GM12875 (cell line): ENCODE data around the gene ST3GAL3.
A peak's percentile ranks its signal among the peaks of the same experiment; 100 is the strongest.

Experiments used
- H3K4me3 ChIP-seq: one replicate; pipeline ENCODE4 v1.5.1; 2011; ENCODE audit warnings: low read depth, low read length, control low read depth
- TF ChIP-seq, protein P1 (sequence below): IDR thresholded peaks from 2 replicates; pipeline ENCODE4 v1.5.1; 2011; ENCODE audit warnings: low read depth, mild to moderate bottlenecking, control low read depth, inconsistent platforms, low read length, moderate library complexity, borderline replicate concordance; ENCODE audit not compliant: insufficient read depth

ST3GAL3 gene, protein sequence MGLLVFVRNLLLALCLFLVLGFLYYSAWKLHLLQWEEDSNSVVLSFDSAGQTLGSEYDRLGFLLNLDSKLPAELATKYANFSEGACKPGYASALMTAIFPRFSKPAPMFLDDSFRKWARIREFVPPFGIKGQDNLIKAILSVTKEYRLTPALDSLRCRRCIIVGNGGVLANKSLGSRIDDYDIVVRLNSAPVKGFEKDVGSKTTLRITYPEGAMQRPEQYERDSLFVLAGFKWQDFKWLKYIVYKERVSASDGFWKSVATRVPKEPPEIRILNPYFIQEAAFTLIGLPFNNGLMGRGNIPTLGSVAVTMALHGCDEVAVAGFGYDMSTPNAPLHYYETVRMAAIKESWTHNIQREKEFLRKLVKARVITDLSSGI

DNA sequence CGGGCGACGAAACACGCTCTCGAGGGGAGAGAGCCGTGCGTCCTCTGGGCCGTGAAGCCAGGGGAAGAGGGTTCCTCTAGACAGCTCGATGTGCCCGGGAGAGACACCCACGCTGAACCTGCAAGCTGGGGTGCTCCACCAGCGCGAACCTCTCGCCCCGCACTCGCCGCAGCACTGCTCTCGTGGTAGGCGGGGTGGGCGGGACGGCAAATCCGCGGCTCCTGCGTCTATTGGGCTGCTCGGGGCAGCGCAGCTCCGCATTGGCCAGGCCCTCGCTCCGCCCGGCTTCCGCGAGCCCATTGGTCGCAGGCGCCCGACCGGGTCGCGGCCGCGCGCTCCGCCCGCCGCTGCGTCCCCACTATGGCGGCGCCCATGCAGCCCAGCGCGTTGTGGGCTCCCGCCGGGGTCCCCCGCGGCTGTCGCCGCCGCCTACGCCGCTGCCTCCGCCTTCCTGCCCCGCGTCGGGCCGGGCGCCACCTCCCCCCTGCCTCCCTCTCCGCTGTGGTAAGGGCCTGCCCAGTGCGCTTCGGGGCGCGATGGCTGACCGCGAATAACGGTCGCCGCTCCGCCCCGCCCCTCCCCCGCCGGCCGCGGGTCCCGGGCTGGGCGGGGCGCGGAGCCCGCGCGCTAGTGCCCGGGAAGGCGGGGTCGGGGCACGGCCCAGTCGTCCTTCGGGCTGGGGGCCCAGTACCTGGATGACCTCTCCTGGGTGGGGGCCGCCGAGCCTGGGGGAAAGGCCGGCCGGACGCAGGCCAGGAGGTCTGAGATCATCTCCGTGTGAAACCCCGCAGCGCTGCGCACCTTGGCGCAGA lies at the start of gene ST3GAL3:
TSS of gene ST3GAL3 (plus strand) at position 347 of the 812 bp plus-strand sequence. CDS start 28,727 bp downstream, outside the sequence.
- H3K4me3 ChIP-seq: peak within 1 kb of the TSS; percentile 94
- TF ChIP-seq, protein P1, sequence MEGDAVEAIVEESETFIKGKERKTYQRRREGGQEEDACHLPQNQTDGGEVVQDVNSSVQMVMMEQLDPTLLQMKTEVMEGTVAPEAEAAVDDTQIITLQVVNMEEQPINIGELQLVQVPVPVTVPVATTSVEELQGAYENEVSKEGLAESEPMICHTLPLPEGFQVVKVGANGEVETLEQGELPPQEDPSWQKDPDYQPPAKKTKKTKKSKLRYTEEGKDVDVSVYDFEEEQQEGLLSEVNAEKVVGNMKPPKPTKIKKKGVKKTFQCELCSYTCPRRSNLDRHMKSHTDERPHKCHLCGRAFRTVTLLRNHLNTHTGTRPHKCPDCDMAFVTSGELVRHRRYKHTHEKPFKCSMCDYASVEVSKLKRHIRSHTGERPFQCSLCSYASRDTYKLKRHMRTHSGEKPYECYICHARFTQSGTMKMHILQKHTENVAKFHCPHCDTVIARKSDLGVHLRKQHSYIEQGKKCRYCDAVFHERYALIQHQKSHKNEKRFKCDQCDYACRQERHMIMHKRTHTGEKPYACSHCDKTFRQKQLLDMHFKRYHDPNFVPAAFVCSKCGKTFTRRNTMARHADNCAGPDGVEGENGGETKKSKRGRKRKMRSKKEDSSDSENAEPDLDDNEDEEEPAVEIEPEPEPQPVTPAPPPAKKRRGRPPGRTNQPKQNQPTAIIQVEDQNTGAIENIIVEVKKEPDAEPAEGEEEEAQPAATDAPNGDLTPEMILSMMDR: no peak

DNA sequence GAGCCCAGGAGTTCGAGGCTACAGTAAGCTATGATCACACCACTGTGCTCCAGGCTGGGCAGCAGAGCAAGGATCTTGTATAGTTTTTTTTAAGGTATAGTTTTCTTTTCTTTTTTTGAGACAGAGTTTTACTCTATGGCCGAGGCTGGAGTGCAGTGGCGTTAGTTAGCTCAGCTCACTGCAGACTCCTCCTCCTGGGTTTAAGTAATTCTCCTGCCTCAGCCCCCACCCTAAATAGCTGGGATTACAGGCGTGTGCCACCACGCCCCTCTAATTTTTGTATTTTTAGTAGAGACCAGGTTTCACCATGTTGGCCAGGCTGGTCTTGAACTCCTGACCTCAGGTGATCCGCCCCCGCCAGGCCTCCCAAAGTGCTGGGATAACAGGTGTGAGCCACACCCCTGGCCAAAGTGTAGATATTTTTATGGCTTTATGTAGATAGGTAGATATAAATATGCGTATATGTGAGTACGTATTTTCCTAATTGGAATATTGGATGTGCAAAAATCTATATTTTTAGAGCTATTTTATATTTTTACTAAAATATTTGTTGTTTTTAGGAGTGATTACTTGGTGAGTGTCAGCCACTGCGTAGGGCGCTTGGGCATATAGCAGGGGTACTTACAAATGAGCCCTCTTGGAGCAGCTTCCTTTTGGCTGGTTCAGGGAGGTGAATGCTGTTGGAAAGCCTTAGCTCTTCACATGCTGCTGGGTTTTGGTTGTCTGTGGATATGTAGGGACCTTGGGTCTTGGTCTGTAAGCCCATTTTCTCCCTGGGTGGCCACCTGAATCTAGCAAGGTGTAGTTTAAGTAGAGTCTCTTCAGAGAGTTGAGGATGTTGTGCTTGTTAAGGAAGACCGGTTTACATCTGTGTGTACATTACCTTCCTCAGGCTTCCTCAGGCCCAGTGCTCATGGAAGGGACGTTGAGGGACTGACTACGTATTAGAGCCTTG lies 47.8 kb upstream of the ST3GAL3 start:
- no peak overlapping the region for H3K4me3 ChIP-seq
- TF ChIP-seq, protein P1: no peak

DNA sequence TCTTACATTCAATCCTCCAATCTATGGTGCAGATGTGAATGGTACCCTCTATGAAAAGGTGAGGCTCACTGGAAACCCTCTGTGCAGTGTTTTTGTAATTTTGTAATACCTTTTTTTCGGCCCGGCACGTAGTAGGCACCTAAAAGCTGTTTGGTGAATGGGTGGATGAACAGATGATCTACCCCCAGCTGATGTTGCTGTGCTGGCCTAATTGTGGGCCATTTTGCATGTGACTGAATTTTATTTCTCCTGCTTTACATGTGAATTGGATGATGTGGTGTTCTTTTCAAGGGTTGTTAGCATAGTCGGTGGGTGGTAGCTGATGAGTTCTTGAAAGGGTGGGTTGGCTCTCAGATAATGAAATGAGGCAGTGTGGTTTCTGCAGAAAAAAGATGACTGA lies 47.0 kb upstream of the ST3GAL3 start:
- TF ChIP-seq, protein P1: no peak
- no peak overlapping the region for H3K4me3 ChIP-seq

DNA sequence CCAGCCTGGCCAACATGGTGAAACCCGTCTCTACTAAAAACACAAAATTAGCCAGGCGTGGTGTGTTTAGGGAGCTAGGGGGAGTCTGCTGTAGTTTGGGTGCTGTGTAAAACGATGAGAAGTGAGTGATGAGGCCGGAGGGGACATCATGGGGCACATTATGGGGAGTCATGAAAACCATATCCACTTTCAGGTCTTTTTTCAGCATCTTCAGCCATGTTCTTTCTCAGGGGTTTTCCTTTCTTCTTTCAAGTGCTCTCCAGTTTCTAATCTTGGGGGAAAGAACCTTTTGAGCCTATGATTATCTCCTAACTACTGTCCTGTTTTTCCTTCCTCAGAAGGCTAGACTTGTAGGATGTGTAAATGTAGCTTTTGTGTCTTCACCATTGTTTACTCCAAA lies 43.0 kb upstream of the ST3GAL3 start:
- TF ChIP-seq, protein P1: no peak
- no peak overlapping the region for H3K4me3 ChIP-seq

DNA sequence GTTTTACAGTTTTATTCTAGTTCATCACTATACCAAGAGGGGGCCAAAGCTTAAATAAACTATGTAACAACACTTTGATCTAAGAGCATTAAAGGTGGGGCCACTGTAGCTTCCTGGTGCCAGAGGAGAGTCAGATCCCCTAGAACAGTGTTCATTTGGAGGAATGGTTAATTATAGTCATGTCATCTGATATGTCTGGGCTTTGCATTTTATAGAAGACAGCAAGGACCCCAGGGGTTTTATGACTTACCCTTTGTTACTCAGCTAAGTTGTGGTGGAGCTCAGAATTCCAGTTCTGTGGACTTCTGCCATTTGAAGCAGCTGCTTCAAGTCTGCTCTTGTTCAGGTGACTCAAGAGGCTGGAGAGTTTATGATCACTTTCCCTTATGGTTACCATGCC lies 40.7 kb upstream of the ST3GAL3 start:
- H3K4me3 ChIP-seq: no peak overlapping the region

DNA sequence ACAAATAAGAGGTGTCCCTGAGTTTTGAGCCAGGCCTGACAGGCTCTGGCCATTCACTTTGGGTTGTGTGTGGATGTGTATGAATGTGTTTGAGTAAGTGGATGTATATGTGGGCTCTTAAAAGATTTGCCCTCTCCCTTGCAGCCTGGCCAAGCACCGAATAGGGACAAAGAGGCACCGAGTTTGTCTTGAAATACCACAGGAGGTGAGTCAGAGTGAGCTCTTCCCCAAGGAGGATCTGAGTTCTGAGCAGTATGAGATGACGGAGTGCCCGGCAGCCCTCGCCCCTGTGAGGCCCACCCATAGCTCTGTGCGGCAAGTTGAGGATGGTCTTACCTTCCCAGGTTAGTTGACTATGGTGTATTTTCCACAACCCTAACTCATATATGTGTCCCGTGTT lies 38.4 kb upstream of the ST3GAL3 start:
- H3K4me3 ChIP-seq: no peak overlapping the region
- TF ChIP-seq, protein P1: no peak

More for the DNA sequence above, 40.7 kb upstream of the ST3GAL3 start:
- TF ChIP-seq, protein P1: no peak
